ENCODE measurements around the gene KLHL36. TPM values are rescaled to one million over a fixed set of nuclear protein-coding genes. Genes with fewer than 3 reads are reported as not detected.

Gene KLHL36
- total and polyA plus RNA-seq, 9 of the 15 experiments (the other 6 are each of a cell fraction or from before 2014, with no cell fraction given), result 2.1 to 51.2 (median 18.5) TPM

DNA sequence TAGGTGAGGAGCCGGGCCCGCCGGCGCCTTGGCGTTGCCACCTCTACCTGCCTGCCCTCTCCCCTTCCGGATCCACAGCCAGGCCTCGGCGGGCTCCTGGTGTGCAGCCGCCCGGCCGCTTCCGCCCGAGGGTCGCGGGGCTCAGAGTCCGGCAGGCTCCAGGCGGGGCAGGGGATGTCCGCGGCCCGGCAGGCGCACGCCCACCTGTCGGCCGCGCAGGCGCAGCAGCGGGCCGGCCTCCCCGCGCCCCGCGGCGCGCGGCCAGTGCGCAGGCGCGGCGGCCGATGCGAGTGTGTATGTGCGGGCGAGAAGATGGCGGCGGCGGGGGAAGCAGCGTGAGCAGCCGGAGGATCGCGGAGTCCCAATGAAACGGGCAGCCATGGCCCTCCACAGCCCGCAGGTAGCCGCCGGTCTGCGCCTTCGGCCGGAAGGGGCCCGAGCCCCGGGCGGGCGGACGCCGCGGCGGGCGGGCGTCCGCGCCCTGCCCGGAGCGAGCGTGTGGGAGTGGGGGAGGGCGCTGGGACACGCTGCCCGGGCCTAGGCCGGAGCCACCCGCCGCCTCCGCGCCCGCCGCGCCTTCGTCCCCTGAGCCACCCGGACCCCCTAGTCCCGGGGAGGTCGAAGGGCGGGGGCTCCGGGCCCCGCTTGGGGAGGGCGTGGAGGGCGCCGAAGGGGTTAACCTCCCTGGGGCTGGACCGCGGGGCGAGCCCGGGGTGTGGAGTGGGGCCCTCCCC, 51.6 kb downstream of the KLHL36 start, which contains the start of gene USP10 (continued):
- TF ChIP-seq, protein P1, sequence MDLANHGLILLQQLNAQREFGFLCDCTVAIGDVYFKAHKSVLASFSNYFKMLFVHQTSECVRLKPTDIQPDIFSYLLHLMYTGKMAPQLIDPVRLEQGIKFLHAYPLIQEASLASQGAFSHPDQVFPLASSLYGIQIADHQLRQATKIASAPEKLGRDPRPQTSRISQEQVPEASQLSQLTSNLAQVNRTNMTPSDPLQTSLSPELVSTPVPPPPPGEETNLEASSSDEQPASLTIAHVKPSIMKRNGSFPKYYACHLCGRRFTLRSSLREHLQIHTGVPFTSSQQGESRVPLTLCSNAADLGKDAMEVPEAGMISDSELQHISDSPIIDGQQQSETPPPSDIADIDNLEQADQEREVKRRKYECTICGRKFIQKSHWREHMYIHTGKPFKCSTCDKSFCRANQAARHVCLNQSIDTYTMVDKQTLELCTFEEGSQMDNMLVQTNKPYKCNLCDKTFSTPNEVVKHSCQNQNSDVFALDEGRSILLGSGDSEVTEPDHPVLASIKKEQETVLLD (IDR thresholded peaks at IDR 0.05), result no peak
- TF ChIP-seq, protein P2, sequence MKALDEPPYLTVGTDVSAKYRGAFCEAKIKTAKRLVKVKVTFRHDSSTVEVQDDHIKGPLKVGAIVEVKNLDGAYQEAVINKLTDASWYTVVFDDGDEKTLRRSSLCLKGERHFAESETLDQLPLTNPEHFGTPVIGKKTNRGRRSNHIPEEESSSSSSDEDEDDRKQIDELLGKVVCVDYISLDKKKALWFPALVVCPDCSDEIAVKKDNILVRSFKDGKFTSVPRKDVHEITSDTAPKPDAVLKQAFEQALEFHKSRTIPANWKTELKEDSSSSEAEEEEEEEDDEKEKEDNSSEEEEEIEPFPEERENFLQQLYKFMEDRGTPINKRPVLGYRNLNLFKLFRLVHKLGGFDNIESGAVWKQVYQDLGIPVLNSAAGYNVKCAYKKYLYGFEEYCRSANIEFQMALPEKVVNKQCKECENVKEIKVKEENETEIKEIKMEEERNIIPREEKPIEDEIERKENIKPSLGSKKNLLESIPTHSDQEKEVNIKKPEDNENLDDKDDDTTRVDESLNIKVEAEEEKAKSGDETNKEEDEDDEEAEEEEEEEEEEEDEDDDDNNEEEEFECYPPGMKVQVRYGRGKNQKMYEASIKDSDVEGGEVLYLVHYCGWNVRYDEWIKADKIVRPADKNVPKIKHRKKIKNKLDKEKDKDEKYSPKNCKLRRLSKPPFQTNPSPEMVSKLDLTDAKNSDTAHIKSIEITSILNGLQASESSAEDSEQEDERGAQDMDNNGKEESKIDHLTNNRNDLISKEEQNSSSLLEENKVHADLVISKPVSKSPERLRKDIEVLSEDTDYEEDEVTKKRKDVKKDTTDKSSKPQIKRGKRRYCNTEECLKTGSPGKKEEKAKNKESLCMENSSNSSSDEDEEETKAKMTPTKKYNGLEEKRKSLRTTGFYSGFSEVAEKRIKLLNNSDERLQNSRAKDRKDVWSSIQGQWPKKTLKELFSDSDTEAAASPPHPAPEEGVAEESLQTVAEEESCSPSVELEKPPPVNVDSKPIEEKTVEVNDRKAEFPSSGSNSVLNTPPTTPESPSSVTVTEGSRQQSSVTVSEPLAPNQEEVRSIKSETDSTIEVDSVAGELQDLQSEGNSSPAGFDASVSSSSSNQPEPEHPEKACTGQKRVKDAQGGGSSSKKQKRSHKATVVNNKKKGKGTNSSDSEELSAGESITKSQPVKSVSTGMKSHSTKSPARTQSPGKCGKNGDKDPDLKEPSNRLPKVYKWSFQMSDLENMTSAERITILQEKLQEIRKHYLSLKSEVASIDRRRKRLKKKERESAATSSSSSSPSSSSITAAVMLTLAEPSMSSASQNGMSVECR (CRISPR knock-in tag; IDR thresholded peaks at IDR 0.05), result no peak; the same call in 1 of the 2 replicates
- TF ChIP-seq PRMT5 (CRISPR knock-in tag; IDR thresholded peaks at IDR 0.05), result 0 out of 2 replicates have a peak, but pooled peaks have one; percentile 16
- TF ChIP-seq ZNF707 (CRISPR knock-in tag; conservative IDR thresholded peaks at IDR 0.05), result no peak
- TF ChIP-seq TOE1 (IDR thresholded peaks at IDR 0.05; ENCODE audit: borderline replicate concordance), result no peak
- TF ChIP-seq TOE1 (CRISPR knock-in tag; IDR thresholded peaks at IDR 0.05; ENCODE audit: borderline replicate concordance, low read depth), result no peak; the same call in 1 of the 2 replicates
- TF ChIP-seq, protein P3, sequence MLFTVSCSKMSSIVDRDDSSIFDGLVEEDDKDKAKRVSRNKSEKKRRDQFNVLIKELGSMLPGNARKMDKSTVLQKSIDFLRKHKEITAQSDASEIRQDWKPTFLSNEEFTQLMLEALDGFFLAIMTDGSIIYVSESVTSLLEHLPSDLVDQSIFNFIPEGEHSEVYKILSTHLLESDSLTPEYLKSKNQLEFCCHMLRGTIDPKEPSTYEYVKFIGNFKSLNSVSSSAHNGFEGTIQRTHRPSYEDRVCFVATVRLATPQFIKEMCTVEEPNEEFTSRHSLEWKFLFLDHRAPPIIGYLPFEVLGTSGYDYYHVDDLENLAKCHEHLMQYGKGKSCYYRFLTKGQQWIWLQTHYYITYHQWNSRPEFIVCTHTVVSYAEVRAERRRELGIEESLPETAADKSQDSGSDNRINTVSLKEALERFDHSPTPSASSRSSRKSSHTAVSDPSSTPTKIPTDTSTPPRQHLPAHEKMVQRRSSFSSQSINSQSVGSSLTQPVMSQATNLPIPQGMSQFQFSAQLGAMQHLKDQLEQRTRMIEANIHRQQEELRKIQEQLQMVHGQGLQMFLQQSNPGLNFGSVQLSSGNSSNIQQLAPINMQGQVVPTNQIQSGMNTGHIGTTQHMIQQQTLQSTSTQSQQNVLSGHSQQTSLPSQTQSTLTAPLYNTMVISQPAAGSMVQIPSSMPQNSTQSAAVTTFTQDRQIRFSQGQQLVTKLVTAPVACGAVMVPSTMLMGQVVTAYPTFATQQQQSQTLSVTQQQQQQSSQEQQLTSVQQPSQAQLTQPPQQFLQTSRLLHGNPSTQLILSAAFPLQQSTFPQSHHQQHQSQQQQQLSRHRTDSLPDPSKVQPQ (CRISPR knock-in tag; IDR thresholded peaks at IDR 0.05; ENCODE audit: borderline replicate concordance), result no peak
- TF ChIP-seq NCOA1 (IDR thresholded peaks at IDR 0.05; ENCODE audit: low read depth), result no peak
- no peak for TF ChIP-seq PCBP2 (IDR thresholded peaks at IDR 0.05; ENCODE audit: low read depth, low read length, poor library complexity, severe bottlenecking)
- TF ChIP-seq, protein P4, sequence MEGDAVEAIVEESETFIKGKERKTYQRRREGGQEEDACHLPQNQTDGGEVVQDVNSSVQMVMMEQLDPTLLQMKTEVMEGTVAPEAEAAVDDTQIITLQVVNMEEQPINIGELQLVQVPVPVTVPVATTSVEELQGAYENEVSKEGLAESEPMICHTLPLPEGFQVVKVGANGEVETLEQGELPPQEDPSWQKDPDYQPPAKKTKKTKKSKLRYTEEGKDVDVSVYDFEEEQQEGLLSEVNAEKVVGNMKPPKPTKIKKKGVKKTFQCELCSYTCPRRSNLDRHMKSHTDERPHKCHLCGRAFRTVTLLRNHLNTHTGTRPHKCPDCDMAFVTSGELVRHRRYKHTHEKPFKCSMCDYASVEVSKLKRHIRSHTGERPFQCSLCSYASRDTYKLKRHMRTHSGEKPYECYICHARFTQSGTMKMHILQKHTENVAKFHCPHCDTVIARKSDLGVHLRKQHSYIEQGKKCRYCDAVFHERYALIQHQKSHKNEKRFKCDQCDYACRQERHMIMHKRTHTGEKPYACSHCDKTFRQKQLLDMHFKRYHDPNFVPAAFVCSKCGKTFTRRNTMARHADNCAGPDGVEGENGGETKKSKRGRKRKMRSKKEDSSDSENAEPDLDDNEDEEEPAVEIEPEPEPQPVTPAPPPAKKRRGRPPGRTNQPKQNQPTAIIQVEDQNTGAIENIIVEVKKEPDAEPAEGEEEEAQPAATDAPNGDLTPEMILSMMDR (IDR thresholded peaks at IDR 0.05 in 2 of 3, conservative IDR thresholded peaks at IDR 0.05 in 1 of 3; ENCODE audit: insufficient read depth in 2 of 3, low read depth in 1 of 3, low read length in 3 of 3), result no peak
- TF ChIP-seq, protein P5, sequence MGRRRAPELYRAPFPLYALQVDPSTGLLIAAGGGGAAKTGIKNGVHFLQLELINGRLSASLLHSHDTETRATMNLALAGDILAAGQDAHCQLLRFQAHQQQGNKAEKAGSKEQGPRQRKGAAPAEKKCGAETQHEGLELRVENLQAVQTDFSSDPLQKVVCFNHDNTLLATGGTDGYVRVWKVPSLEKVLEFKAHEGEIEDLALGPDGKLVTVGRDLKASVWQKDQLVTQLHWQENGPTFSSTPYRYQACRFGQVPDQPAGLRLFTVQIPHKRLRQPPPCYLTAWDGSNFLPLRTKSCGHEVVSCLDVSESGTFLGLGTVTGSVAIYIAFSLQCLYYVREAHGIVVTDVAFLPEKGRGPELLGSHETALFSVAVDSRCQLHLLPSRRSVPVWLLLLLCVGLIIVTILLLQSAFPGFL (CRISPR knock-in tag; IDR thresholded peaks at IDR 0.05), result no peak
- no peak for TF ChIP-seq POLR3G (IDR thresholded peaks at IDR 0.05; ENCODE audit: extremely low read depth, insufficient read length, insufficient replicate concordance)
- TF ChIP-seq RB1 (IDR thresholded peaks at IDR 0.05; ENCODE audit: low read depth), result peak; percentile 82
- no peak for TF ChIP-seq HIVEP1 (CRISPR knock-in tag; IDR thresholded peaks at IDR 0.05)
- TF ChIP-seq ZBTB8A (IDR thresholded peaks at IDR 0.05; ENCODE audit: partially characterized antibody), result no peak
